Astrocyte (in vitro differentiated cells and primary cell): ENCODE data around the gene ERC1. TPM values are rescaled to one million over a fixed set of nuclear protein-coding genes. Genes with fewer than 3 reads are reported as not detected.
A peak's percentile ranks its signal among the peaks of the same experiment; 100 is the strongest.

Experiments used
- DNase-seq: peaks from one replicate; pipeline ENCODE4 v3.0.0-alpha.2; 2010; ENCODE audit warnings: low read depth
- FAIRE-seq: peaks from 2 replicates; lab custom pipeline; 2011; peaks lifted over from hg19 to GRCh38; lab: Jason Lieb, UNC
- H2AFZ ChIP-seq: 2 replicates; pipeline ENCODE4 v1.6.0; 2012; ENCODE audit warnings: low read depth, low read length, inconsistent platforms
- H3K27ac ChIP-seq: 2 replicates; pipeline ENCODE4 v1.5.1; 2011; ENCODE audit warnings: low read depth, low read length, inconsistent platforms
- H3K27me3 ChIP-seq: 2 replicates; pipeline ENCODE4 v1.6.0; 2011; ENCODE audit warnings: low read length, inconsistent platforms; ENCODE audit not compliant: insufficient read depth
- H3K36me3 ChIP-seq: 2 replicates; pipeline ENCODE4 v1.5.1; 2011; ENCODE audit warnings: low read length, inconsistent platforms; ENCODE audit not compliant: insufficient read depth
- H3K4me1 ChIP-seq: 2 replicates; pipeline ENCODE4 v1.5.1; 2011; ENCODE audit warnings: low read length, inconsistent platforms; ENCODE audit not compliant: insufficient read depth
- H3K4me2 ChIP-seq: 2 replicates; pipeline ENCODE4 v1.6.0; 2012; ENCODE audit warnings: low read length, inconsistent platforms
- H3K4me3 ChIP-seq: 2 replicates; pipeline ENCODE4 v1.5.1; 2011; ENCODE audit warnings: low read depth, mild to moderate bottlenecking, low read length, inconsistent platforms; ENCODE audit not compliant: insufficient read depth
- H3K79me2 ChIP-seq: 2 replicates; pipeline ENCODE4 v1.6.0; 2012; ENCODE audit warnings: mild to moderate bottlenecking, low read length, inconsistent platforms; ENCODE audit not compliant: insufficient read depth
- H3K9ac ChIP-seq: 2 replicates; pipeline ENCODE4 v1.6.0; 2012; ENCODE audit warnings: mild to moderate bottlenecking, low read length, inconsistent platforms
- H3K9me3 ChIP-seq: 2 replicates; pipeline ENCODE4 v1.5.1; 2012; ENCODE audit warnings: low read depth, mild to moderate bottlenecking, low read length, inconsistent platforms; ENCODE audit not compliant: insufficient read depth
- H4K20me1 ChIP-seq: 2 replicates; pipeline ENCODE4 v1.6.0; 2012; ENCODE audit warnings: low read length, inconsistent platforms; ENCODE audit not compliant: insufficient read depth
- H3K27ac Mint-ChIP-seq: one replicate; pipeline ENCODE4 v1.8.0; 2021; ENCODE audit warnings: mild to moderate bottlenecking, mixed read lengths; ENCODE audit not compliant: unreplicated experiment
- H3K27me3 Mint-ChIP-seq: one replicate; pipeline ENCODE4 v1.8.0; 2021; ENCODE audit warnings: low read depth, mixed read lengths; ENCODE audit not compliant: unreplicated experiment
- H3K36me3 Mint-ChIP-seq: one replicate; pipeline ENCODE4 v1.8.0; 2021; ENCODE audit warnings: low read depth, mixed read lengths; ENCODE audit not compliant: unreplicated experiment
- H3K4me1 Mint-ChIP-seq: one replicate; pipeline ENCODE4 v1.8.0; 2021; ENCODE audit warnings: low read depth, mixed read lengths; ENCODE audit not compliant: unreplicated experiment
- H3K4me3 Mint-ChIP-seq: one replicate; pipeline ENCODE4 v1.8.0; 2021; ENCODE audit warnings: mild to moderate bottlenecking, moderate library complexity, mixed read lengths; ENCODE audit not compliant: unreplicated experiment
- H3K9me3 Mint-ChIP-seq: one replicate; pipeline ENCODE4 v1.8.0; 2021; ENCODE audit warnings: mild to moderate bottlenecking, mixed read lengths; ENCODE audit not compliant: unreplicated experiment
- CTCF ChIP-seq: IDR thresholded peaks from 2 replicates; pipeline ENCODE4 v1.5.1; 2011; ENCODE audit warnings: low read depth, mild to moderate bottlenecking, inconsistent platforms, low read length, moderate library complexity; ENCODE audit not compliant: insufficient read depth
- EZH2 ChIP-seq: IDR thresholded peaks from 2 replicates; pipeline ENCODE4 v1.6.1; 2012; ENCODE audit warnings: mild to moderate bottlenecking, low read length, inconsistent platforms; ENCODE audit not compliant: insufficient read depth
- total RNA-seq: library from RNA; stranded (reverse); gene quantifications from 2 replicates; pipeline ENCODE4 v1.2.1, GENCODE V29; 2021

The ERC1 gene
- total RNA-seq, 1 donor from 2014 or later = 67.1 TPM

GRCh38 chr12:1343422-1343821 lies 352.4 kb downstream of the ERC1 start:
- Mint-ChIP-seq H3K4me1 (peaks cover 9% of the 10 kb centered on the region), H3K36me3 (peaks cover 9% of the 10 kb centered on the region), H3K9me3 (no peaks in the 10 kb centered on the region), H3K27me3 (no peaks in the 10 kb centered on the region), H3K4me3 (no peak overlapping the region), H3K27ac (no peak overlapping the region)
- Histone ChIP-seq H3K4me1 (peaks cover 2% of the 10 kb centered on the region), H3K4me3 (no peak overlapping the region), H3K79me2 (no peaks in the 10 kb centered on the region), H3K36me3 (no peaks in the 10 kb centered on the region), H3K9me3 (no peaks in the 10 kb centered on the region), H3K27ac (no peak overlapping the region), H3K4me2 (no peak overlapping the region), H3K27me3 (no peaks in the 10 kb centered on the region), H3K9ac (no peak overlapping the region), H4K20me1 (no peaks in the 10 kb centered on the region), H2AFZ (no peak overlapping the region)
- FAIRE-seq = no peak
- TF ChIP-seq EZH2 (no peak), CTCF (no peak)
- no peak for DNase-seq

- no peaks in the 10 kb centered on the region for H3K36me3 ChIP-seq
- H3K79me2 ChIP-seq = no peaks in the 10 kb centered on the region
- H3K9me3 ChIP-seq = no peaks in the 10 kb centered on the region
- Mint-ChIP-seq H3K27me3 (no peaks in the 10 kb centered on the region), H3K4me1 (peaks cover 9% of the 10 kb centered on the region), H3K27ac (no peak overlapping the region), H3K9me3 (no peaks in the 10 kb centered on the region), H3K36me3 (peaks cover 9% of the 10 kb centered on the region), H3K4me3 (no peak overlapping the region)
- DNase-seq (no peak), FAIRE-seq (no peak)
- no peak overlapping the region for H3K4me3 ChIP-seq
- no peak overlapping the region for H3K9ac ChIP-seq
- H4K20me1 ChIP-seq = no peaks in the 10 kb centered on the region
- TF ChIP-seq EZH2 = no peak
- no peaks in the 10 kb centered on the region for H3K27me3 ChIP-seq
- H3K4me2 ChIP-seq = no peak overlapping the region
- no peak overlapping the region for H3K27ac ChIP-seq
- no peak overlapping the region for H2AFZ ChIP-seq
- peaks cover 2% of the 10 kb centered on the region for H3K4me1 ChIP-seq
Observed at GRCh38 chr12:1344245-1344644, 353.2 kb downstream of the ERC1 start.

GRCh38 chr12:1346126-1346525 lies 355.1 kb downstream of the ERC1 start:
- H3K4me3 Mint-ChIP-seq = no peak overlapping the region
- TF ChIP-seq EZH2 = no peak
- TF ChIP-seq CTCF = no peak
- peak; percentile 40 for DNase-seq
- Histone ChIP-seq H3K4me2 (no peak overlapping the region), H3K9me3 (no peaks in the 10 kb centered on the region), H3K27ac (peak overlapping the region; percentile 28), H3K4me3 (no peak overlapping the region), H3K79me2 (no peaks in the 10 kb centered on the region), H4K20me1 (no peaks in the 10 kb centered on the region), H3K4me1 (peaks cover 16% of the 10 kb centered on the region), H3K36me3 (no peaks in the 10 kb centered on the region), H3K9ac (no peak overlapping the region), H3K27me3 (no peaks in the 10 kb centered on the region), H2AFZ (no peak overlapping the region)
- no peaks in the 10 kb centered on the region for H3K27me3 Mint-ChIP-seq
- peaks cover 6% of the 10 kb centered on the region for H3K36me3 Mint-ChIP-seq
- H3K27ac Mint-ChIP-seq = peak overlapping the region; percentile 97
- no peaks in the 10 kb centered on the region for H3K9me3 Mint-ChIP-seq
- H3K4me1 Mint-ChIP-seq = peaks cover 25% of the 10 kb centered on the region
- FAIRE-seq = peak; percentile 83
